Endodermal cell (in vitro differentiated cells): ENCODE measurements around the gene SRGAP1. TPM values are rescaled to one million over a fixed set of nuclear protein-coding genes. Genes with fewer than 3 reads are reported as not detected.

Source experiments
- DNase-seq: peaks from one replicate; pipeline ENCODE4 v3.0.0-alpha.2; 2017
- H3K27ac ChIP-seq: 2 replicates; pipeline ENCODE4 v1.5.1; 2013; ENCODE audit warnings: mild to moderate bottlenecking, low read depth, low read length, moderate library complexity
- H3K27me3 ChIP-seq: 2 replicates; pipeline ENCODE4 v1.6.1; 2013; ENCODE audit warnings: mild to moderate bottlenecking, low read length, moderate library complexity; ENCODE audit not compliant: insufficient read depth, control insufficient read depth, poor library complexity, severe bottlenecking
- H3K36me3 ChIP-seq: 2 replicates; pipeline ENCODE4 v1.7.0; 2013; ENCODE audit warnings: mild to moderate bottlenecking, low read length, moderate library complexity; ENCODE audit not compliant: control insufficient read depth, insufficient read depth
- H3K4me1 ChIP-seq: one replicate; pipeline ENCODE4 v1.7.0; 2013; ENCODE audit warnings: low read length; ENCODE audit not compliant: control insufficient read depth, insufficient read depth
- H3K4me3 ChIP-seq: 2 replicates; pipeline ENCODE4 v1.5.1; 2013; ENCODE audit warnings: mild to moderate bottlenecking, low read length, moderate library complexity
- H3K9ac ChIP-seq: 2 replicates; pipeline ENCODE4 v1.6.1; 2013; ENCODE audit warnings: mild to moderate bottlenecking, low read length, moderate library complexity; ENCODE audit not compliant: poor library complexity, severe bottlenecking; ENCODE audit errors: extremely low read depth
- H3K9me3 ChIP-seq: 2 replicates; pipeline ENCODE4 v1.6.1; 2013; ENCODE audit warnings: mild to moderate bottlenecking, low read length, moderate library complexity; ENCODE audit not compliant: control insufficient read depth
- H3K27ac Mint-ChIP-seq: 2 replicates; pipeline ENCODE4 v1.8.0; 2020; ENCODE audit warnings: mixed read lengths
- H3K27me3 Mint-ChIP-seq: 2 replicates; pipeline ENCODE4 v1.8.0; 2021; ENCODE audit warnings: mild to moderate bottlenecking, mixed read lengths; ENCODE audit not compliant: insufficient read depth
- H3K36me3 Mint-ChIP-seq: 2 replicates; pipeline ENCODE4 v1.8.0; 2020; ENCODE audit warnings: low read depth, mixed read lengths
- H3K4me1 Mint-ChIP-seq: 2 replicates; pipeline ENCODE4 v1.8.0; 2020; ENCODE audit warnings: mixed read lengths
- H3K4me3 Mint-ChIP-seq: 2 replicates; pipeline ENCODE4 v1.8.0; 2020; ENCODE audit warnings: mild to moderate bottlenecking, moderate library complexity, mixed read lengths
- H3K9me3 Mint-ChIP-seq: 2 replicates; pipeline ENCODE4 v1.8.0; 2020; ENCODE audit warnings: mild to moderate bottlenecking, mixed read lengths
- CTCF ChIP-seq: fragments of 200-600 bp; sonication (generic); conservative IDR thresholded peaks from 2 replicates; pipeline ENCODE4 v1.5.0; 2021; ENCODE audit warnings: antibody characterized with exemption, mild to moderate bottlenecking
- WGBS, 2 experiments: methylation state at CpG; one replicate each; pipeline versions ENCODE4 v1.1.5 to v1.1.7; 2013; ENCODE audit warnings: missing lambda C conversion rate in 2 of 2, mixed read lengths in 1 of 2; ENCODE audit not compliant: insufficient coverage in 1 of 2, insufficient read length in 1 of 2; 5-methylcytosine and 5-hydroxymethylcytosine counted together
- total RNA-seq, 2 donors: library from RNA; stranded (reverse); fragmentation: NEBNext Ultra II Directional in 1 of 2; extraction: Animal tissue kit (Norgen Biotek cat#: 25700) in 1 of 2; gene quantifications; 2 replicates in 1 of 2; 3 replicates in 1 of 2; pipeline ENCODE4 v1.2.1, GENCODE V29; 2021

Gene SRGAP1
- total RNA-seq, 2 donors from 2014 or later = 10.6 to 13.4 TPM

- 82 to 86% methylated on average over 1 of the region's 2 CpGs for WGBS, 2 experiments
- H3K4me1 Mint-ChIP-seq = peaks cover 4% of the 10 kb centered on the region
- H3K36me3 Mint-ChIP-seq = peaks cover 22% of the 10 kb centered on the region
- Histone ChIP-seq H3K9ac (no peak overlapping the region), H3K36me3 (no peaks in the 10 kb centered on the region), H3K4me1 (no peaks in the 10 kb centered on the region), H3K4me3 (no peak overlapping the region), H3K27ac (no peak overlapping the region), H3K9me3 (peaks cover 26% of the 10 kb centered on the region), H3K27me3 (no peaks in the 10 kb centered on the region)
- H3K27ac Mint-ChIP-seq = no peak overlapping the region
- H3K4me3 Mint-ChIP-seq = no peak overlapping the region
- DNase-seq = no peak
- no peak for TF ChIP-seq CTCF
- H3K9me3 Mint-ChIP-seq = peaks cover 31% of the 10 kb centered on the region
- no peaks in the 10 kb centered on the region for H3K27me3 Mint-ChIP-seq
These were observed 161.8 kb downstream of the SRGAP1 start for GRCh38 chr12:64006211-64006825.

DNA sequence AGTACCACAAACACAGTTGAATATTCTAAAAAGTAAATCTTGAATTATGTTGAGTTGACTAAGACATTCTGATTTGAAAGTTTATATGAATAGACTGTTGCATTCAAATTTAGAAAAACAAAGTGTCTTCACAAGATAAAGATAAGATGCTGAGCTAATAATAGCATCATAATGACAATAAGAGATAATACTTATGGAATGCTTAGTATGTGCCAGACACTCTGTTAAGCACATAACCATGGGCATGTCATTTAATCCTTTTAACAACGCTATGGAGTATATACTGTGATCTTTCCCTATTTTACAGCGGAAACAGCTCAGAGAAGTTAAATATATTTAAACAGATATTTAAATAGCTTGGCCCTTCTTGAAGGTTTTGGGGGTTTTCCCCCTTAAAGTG is 163.4 kb downstream of the SRGAP1 start:
- Histone ChIP-seq H3K9me3 (peaks cover 26% of the 10 kb centered on the region), H3K4me1 (no peaks in the 10 kb centered on the region), H3K27me3 (no peaks in the 10 kb centered on the region), H3K9ac (no peak overlapping the region), H3K27ac (no peak overlapping the region), H3K4me3 (peak overlapping the region; percentile 52), H3K36me3 (no peaks in the 10 kb centered on the region)
- H3K4me3 Mint-ChIP-seq = no peak overlapping the region
- TF ChIP-seq CTCF = no peak
- WGBS, 2 experiments = 81 to 100% methylated on average over 2 of the region's 2 CpGs
- no peaks in the 10 kb centered on the region for H3K27me3 Mint-ChIP-seq
- H3K9me3 Mint-ChIP-seq = peaks cover 26% of the 10 kb centered on the region
- no peak for DNase-seq
- H3K27ac Mint-ChIP-seq = no peak overlapping the region
- peaks cover 4% of the 10 kb centered on the region for H3K4me1 Mint-ChIP-seq
- H3K36me3 Mint-ChIP-seq = peaks cover 14% of the 10 kb centered on the region

DNA sequence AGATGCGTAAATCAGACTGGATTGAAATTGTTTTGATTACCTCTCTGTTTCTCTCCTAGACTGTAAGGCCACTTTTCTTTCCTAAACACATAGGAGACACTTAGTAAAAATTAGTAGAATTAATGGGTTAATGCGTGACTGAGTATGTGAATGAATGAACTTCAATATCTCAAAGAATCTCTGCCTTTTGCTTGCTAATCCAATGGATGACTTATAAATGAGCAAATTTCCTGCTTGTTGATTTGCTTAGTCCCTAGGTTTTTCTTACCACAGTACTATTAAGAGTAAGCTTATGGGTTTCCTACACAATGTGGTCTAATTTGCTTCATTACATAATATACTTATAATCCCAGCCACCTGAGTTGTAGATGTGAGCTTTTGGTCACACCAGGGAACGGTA is 164.1 kb downstream of the SRGAP1 start:
- Histone ChIP-seq H3K27ac (no peak overlapping the region), H3K4me3 (peak overlapping the region; percentile 52), H3K4me1 (no peaks in the 10 kb centered on the region), H3K9me3 (peaks cover 26% of the 10 kb centered on the region), H3K36me3 (no peaks in the 10 kb centered on the region), H3K27me3 (no peaks in the 10 kb centered on the region), H3K9ac (no peak overlapping the region)
- Mint-ChIP-seq H3K36me3 (peaks cover 10% of the 10 kb centered on the region), H3K4me3 (no peak overlapping the region), H3K27me3 (no peaks in the 10 kb centered on the region), H3K27ac (no peak overlapping the region), H3K9me3 (peaks cover 22% of the 10 kb centered on the region), H3K4me1 (peaks cover 4% of the 10 kb centered on the region)
- DNase-seq = no peak
- TF ChIP-seq CTCF = no peak
- WGBS, 2 experiments = 82 to 100% methylated on average over 1 to 3 of the region's 3 CpGs
